Measurements from ENCODE around the gene IFNL1. TPM values are rescaled to one million over a fixed set of nuclear protein-coding genes. Genes with fewer than 3 reads are reported as not detected.

The IFNL1 gene
- not detected in 2 replicates for polyA plus RNA-seq

GRCh38 chr19:39296055-39296645, at the start of gene IFNL1:
Gene IFNL1, plus strand, starts transcription at chr19:39296407. Its CDS starts 15 bp downstream, at chr19:39296422.

DNA sequence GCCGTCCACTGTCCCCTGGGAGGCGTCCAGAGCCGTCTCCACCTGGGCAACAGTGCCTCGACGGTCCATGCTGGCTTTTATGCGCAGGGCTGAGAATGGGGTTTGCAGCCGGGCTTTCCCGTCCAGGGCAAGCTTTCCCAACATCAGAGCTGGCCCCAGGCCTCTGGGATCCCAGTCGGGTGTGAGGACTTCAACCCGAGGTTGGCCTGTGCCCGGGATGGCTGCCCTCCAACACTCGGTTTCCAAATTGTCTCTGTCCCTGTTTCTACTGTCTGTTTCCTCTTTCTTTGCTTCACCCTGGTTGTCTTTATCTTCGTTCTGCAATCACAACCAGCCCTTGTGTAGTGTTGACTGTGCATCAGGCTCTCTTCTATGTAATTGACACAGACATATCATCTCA, 47.4 kb upstream of the IFNL1 start, which contains the start of gene IFNL4:
Gene IFNL4, minus strand, starts transcription at position 51 of the 400 bp plus-strand sequence.

GRCh38 chr19:39268085-39268484, 28.1 kb upstream of the IFNL1 start, which contains the start of gene IFNL2:
Gene IFNL2, plus strand, starts transcription at chr19:39268396. Its CDS starts 173 bp downstream, at chr19:39268569.

GRCh38 chr19:39341719-39342604, 45.8 kb downstream of the IFNL1 start, which contains the start of gene SAMD4B:
Gene SAMD4B, plus strand, starts transcription at chr19:39342421. Its CDS starts 14,473 bp downstream, at chr19:39356894.

Other genes starting within 250 kb of the IFNL1 start
- gene ACP7, start 212.0 kb upstream of the IFNL1 start, polyA plus RNA-seq = not detected in 2 replicates
- 0.22 and 2.0 TPM in 2 replicates for gene PAK4, start 170.6 kb upstream of the IFNL1 start, polyA plus RNA-seq
- 0.20 TPM in 1 of 2 replicates, not detected in the other for gene NCCRP1, start 99.4 kb upstream of the IFNL1 start, polyA plus RNA-seq
- gene SYCN, start 92.1 kb upstream of the IFNL1 start, polyA plus RNA-seq = not detected in 2 replicates
- 0.81 TPM in 1 of 2 replicates, not detected in the other for gene IFNL3, start 51.4 kb upstream of the IFNL1 start, polyA plus RNA-seq
- not detected in 2 replicates for gene IFNL4, start 47.6 kb upstream of the IFNL1 start, polyA plus RNA-seq
- gene IFNL2, start 28.0 kb upstream of the IFNL1 start, polyA plus RNA-seq = not detected in 2 replicates
- 1.6 and 2.0 TPM in 2 replicates for gene LRFN1, start 24.5 kb downstream of the IFNL1 start, polyA plus RNA-seq
- gene GMFG, start 39.6 kb downstream of the IFNL1 start, polyA plus RNA-seq = 17.9 and 20.4 TPM in 2 replicates
- 3.5 and 3.9 TPM in 2 replicates for gene SAMD4B, start 46.0 kb downstream of the IFNL1 start, polyA plus RNA-seq
- 4.5 and 13.7 TPM in 2 replicates for gene PAF1, start 94.7 kb downstream of the IFNL1 start, polyA plus RNA-seq
- 8.5 and 17.3 TPM in 2 replicates for gene MED29, start 95.0 kb downstream of the IFNL1 start, polyA plus RNA-seq
- 0.92 and 2.1 TPM in 2 replicates for gene ZFP36, start 110.4 kb downstream of the IFNL1 start, polyA plus RNA-seq
- not detected in 2 replicates for gene PLEKHG2, start 116.3 kb downstream of the IFNL1 start, polyA plus RNA-seq
- 356 and 405 TPM in 2 replicates for gene RPS16, start 139.5 kb downstream of the IFNL1 start, polyA plus RNA-seq
- gene SUPT5H, start 149.2 kb downstream of the IFNL1 start, polyA plus RNA-seq = 60.5 and 76.2 TPM in 2 replicates
- gene TIMM50, start 184.4 kb downstream of the IFNL1 start, polyA plus RNA-seq = 62.3 and 76.3 TPM in 2 replicates
- 2.1 and 4.1 TPM in 2 replicates for gene DLL3, start 202.5 kb downstream of the IFNL1 start, polyA plus RNA-seq
- not detected in 2 replicates for gene SELENOV, start 218.7 kb downstream of the IFNL1 start, polyA plus RNA-seq
- gene EID2B, start 236.4 kb downstream of the IFNL1 start, polyA plus RNA-seq = 6.9 and 17.5 TPM in 2 replicates
- 20.5 and 35.6 TPM in 2 replicates for gene EID2, start 243.8 kb downstream of the IFNL1 start, polyA plus RNA-seq

Measured in Purkinje cell (primary cell).